HL-60/S4 (cell line): Measurements from ENCODE around the gene C6orf120.

Source experiments
- in situ Hi-C: fragments of 300-500 bp; cut with MboI; formaldehyde crosslinking; loops from 2 replicates; pipeline ENCODE4 v1.14.3; 2022; ENCODE audit warnings: low sequenced_read_pairs

Gene C6orf120

GRCh38 chr6:169724494-169725124 is 22.7 kb downstream of the C6orf120 start, which contains the start of gene PHF10:
PHF10 (minus strand) TSS chr6:169724500; CDS start chr6:169723931, 569 bp downstream.
- in situ Hi-C loops = no loop called here

- in situ Hi-C loops = no loop called here
These were observed 23.5 kb downstream of the C6orf120 start for GRCh38 chr6:169725125-169726048.

GRCh38 chr6:169726049-169726400 is 24.1 kb downstream of the C6orf120 start:
- in situ Hi-C loops = no loop called here

GRCh38 chr6:169726963-169727362 is 25.0 kb downstream of the C6orf120 start:
- in situ Hi-C loops = no loop called here

GRCh38 chr6:169729961-169730360 is 28.0 kb downstream of the C6orf120 start:
- in situ Hi-C loops = no loop called here

GRCh38 chr6:169738204-169738975 is 36.5 kb downstream of the C6orf120 start:
- in situ Hi-C loops = no loop called here

DNA sequence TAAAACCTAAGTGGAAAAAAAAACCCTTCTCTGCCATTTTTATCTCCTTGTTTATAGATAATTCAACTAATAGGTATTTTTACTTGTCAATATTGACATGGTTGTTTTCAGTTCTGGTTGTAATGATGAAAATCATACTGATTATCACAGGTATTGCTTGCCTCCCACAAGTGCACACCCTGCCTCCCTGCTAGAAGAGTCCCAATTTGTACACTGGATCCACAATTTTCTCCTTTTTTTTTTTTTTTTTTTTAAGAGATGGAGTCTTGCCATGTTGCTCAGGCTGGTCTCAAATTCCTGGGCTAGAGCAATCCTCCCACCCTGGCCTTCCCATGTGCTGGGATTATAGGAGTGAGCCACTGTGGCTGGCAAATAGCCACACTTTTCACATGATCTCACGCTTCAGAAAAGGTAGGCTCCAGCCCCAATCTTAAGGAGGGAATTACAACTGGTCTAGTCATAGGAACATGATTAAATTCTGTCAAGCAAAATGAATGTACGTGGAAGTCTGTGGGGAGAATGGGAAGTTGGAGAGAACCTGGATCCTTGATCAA is 37.1 kb downstream of the C6orf120 start:
- in situ Hi-C loops = no loop called here

- in situ Hi-C loops = no loop called here
These were observed 39.4 kb downstream of the C6orf120 start for GRCh38 chr6:169741344-169741743.

- in situ Hi-C loops = no loop called here
These were observed 43.5 kb downstream of the C6orf120 start for GRCh38 chr6:169745405-169745804.

DNA sequence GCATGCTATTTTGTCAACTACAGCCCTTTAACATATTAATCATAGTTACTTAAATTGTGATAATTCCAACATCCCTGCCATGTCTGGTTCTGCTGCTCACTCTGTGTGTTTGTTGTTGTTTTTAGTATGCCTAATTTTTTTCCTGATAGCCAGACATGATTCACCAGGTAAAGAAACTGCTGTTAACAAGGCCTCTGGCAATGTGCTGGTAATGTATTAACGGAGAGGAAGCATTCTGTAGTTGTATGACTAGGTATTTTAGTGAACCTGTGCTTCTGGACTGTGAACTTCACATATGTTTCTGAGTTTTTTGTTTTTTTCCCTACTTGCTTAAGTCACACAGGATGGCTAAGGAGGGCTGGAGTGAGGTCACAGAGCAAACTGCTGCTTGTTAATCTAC is 44.6 kb downstream of the C6orf120 start:
- in situ Hi-C loops = no loop called here

GRCh38 chr6:169751242-169752073 is 49.5 kb downstream of the C6orf120 start, which contains the start of the genes DYNLT2 and ERMARD:
DYNLT2 (minus strand) TSS chr6:169751572; CDS start chr6:169751458, 114 bp downstream.
ERMARD (plus strand) TSS chr6:169751622; CDS start chr6:169751658, 36 bp downstream.
- in situ Hi-C loops = no loop called here

DNA sequence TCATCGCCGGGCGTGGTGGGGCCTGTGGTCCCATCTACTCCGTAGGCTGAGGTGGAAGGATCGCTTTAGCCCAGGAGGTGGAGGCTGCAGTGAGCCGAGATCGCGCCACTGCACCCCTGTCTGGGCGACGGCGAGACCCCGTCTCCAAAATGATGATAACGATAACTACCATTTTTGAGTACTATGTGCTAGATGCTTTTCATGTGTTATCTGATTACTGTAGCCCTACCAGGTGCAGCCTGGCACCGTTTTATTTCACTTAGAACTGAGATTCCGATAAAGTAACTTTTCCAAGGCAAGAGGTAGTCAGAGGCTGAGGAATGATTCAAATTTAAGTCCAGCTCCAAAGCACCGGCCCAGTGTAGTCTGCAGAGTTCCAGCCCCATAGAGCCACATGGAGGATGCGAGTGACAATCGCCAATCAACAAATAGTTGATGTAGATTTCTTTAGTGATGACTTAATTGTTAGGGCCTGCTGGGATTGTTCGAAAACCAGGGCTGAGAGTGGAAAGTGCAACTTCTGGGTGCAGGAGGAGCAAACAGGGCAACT is 50.2 kb downstream of the C6orf120 start:
- in situ Hi-C loops = no loop called here
